HL-60 (cell line): ENCODE data around the gene FRG2B.
A peak's percentile ranks its signal among the peaks of the same experiment; 100 is the strongest.
"Not testable (repeated sequence)": the region's sequence is repeated elsewhere in the genome, so short reads cannot be mapped to it uniquely, and the experiment has no call there.

Source experiments
- DNase-seq, 2 experiments: peaks; one replicate each; pipeline ENCODE4 v3.0.0-alpha.2; 2010 to 2020; ENCODE audit warnings: low read depth in 1 of 2, low spot score in 1 of 2
- H3K27ac ChIP-seq: fragments of 250-450 bp; sonication (Bioruptor Pico); replicated peaks from 2 replicates; pipeline ENCODE4 v1.5.1; 2020; ENCODE audit warnings: mild to moderate bottlenecking, moderate library complexity
- H3K27me3 ChIP-seq: fragments of 250-450 bp; sonication (Bioruptor Pico); 2 replicates; pipeline ENCODE4 v1.5.1; 2021; ENCODE audit warnings: mild to moderate bottlenecking, moderate library complexity; ENCODE audit not compliant: insufficient read depth, poor library complexity, severe bottlenecking
- H3K4me3 ChIP-seq: replicated peaks from 2 replicates; pipeline ENCODE4 v1.5.1; 2011; ENCODE audit warnings: mild to moderate bottlenecking, control low read depth, low read length; ENCODE audit not compliant: insufficient read depth
- CTCF ChIP-seq: IDR thresholded peaks from one replicate; pipeline ENCODE4 v1.5.1; 2011; ENCODE audit warnings: low read length, control low read depth, inconsistent platforms; ENCODE audit not compliant: insufficient read depth
- GABPA ChIP-seq: IDR thresholded peaks from 2 replicates; pipeline ENCODE4 v1.6.1; 2012; ENCODE audit warnings: low read depth
- POLR2AphosphoS5 ChIP-seq: IDR thresholded peaks from 2 replicates; pipeline ENCODE4 v1.6.1; 2012; ENCODE audit warnings: low read depth
- SPI1 ChIP-seq: IDR thresholded peaks from 2 replicates; pipeline ENCODE4 v1.6.1; 2012; ENCODE audit warnings: low read depth, mild to moderate bottlenecking, borderline replicate concordance
- TF ChIP-seq, protein P1 (sequence below): IDR thresholded peaks from 2 replicates; pipeline ENCODE4 v1.6.1; 2012; ENCODE audit warnings: low read depth; ENCODE audit not compliant: insufficient replicate concordance

The FRG2B gene

GRCh38 chr10:133600657-133601056 is 25.9 kb downstream of the FRG2B start:
- no peak for DNase-seq
- no peak for TF ChIP-seq POLR2AphosphoS5
- no peak for TF ChIP-seq SPI1
- TF ChIP-seq GABPA = no peak
- TF ChIP-seq, protein P1, sequence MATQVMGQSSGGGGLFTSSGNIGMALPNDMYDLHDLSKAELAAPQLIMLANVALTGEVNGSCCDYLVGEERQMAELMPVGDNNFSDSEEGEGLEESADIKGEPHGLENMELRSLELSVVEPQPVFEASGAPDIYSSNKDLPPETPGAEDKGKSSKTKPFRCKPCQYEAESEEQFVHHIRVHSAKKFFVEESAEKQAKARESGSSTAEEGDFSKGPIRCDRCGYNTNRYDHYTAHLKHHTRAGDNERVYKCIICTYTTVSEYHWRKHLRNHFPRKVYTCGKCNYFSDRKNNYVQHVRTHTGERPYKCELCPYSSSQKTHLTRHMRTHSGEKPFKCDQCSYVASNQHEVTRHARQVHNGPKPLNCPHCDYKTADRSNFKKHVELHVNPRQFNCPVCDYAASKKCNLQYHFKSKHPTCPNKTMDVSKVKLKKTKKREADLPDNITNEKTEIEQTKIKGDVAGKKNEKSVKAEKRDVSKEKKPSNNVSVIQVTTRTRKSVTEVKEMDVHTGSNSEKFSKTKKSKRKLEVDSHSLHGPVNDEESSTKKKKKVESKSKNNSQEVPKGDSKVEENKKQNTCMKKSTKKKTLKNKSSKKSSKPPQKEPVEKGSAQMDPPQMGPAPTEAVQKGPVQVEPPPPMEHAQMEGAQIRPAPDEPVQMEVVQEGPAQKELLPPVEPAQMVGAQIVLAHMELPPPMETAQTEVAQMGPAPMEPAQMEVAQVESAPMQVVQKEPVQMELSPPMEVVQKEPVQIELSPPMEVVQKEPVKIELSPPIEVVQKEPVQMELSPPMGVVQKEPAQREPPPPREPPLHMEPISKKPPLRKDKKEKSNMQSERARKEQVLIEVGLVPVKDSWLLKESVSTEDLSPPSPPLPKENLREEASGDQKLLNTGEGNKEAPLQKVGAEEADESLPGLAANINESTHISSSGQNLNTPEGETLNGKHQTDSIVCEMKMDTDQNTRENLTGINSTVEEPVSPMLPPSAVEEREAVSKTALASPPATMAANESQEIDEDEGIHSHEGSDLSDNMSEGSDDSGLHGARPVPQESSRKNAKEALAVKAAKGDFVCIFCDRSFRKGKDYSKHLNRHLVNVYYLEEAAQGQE = no peak
- TF ChIP-seq CTCF = no peak
- Histone ChIP-seq H3K4me3 (no peak overlapping the region), H3K27me3 (no peaks in the 10 kb centered on the region), H3K27ac (0 out of 2 replicates have a peak overlapping the region, but pooled peaks have one; percentile 14)

DNA sequence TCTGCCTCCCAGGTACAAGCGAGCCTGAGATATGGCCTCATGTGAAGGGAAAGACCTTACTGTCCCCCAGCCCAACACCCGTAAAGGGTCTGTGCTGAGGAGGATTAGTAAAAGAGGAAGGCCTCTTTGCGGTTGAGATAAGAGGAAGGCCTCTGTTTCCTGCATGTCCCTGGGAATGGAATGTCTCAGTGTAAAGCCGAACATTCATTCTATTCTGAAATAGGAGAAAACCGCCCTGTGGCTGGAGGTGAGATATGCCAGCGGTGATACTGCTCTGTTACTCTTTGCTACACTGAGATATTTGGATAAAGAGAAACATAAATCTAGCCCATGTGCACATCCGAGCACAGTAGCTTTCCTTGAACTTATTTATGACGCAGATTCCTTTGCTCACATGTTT is 26.7 kb downstream of the FRG2B start:
- H3K4me3 ChIP-seq, H3K27me3 ChIP-seq: not testable (repeated sequence)
- peak overlapping the region; percentile 14; the same call in 1 of the 2 replicates for H3K27ac ChIP-seq
- peak in 1 of 2 experiments; percentile 78 for DNase-seq
- TF ChIP-seq SPI1 = peak; percentile 94

GRCh38 chr10:133592716-133593115 is 33.9 kb downstream of the FRG2B start:
- Histone ChIP-seq H3K4me3 (no peak overlapping the region), H3K27ac (no peak overlapping the region), H3K27me3 (no peaks in the 10 kb centered on the region)
- no peak for TF ChIP-seq CTCF
- TF ChIP-seq, protein P1 = no peak
- DNase-seq = no peak

DNA sequence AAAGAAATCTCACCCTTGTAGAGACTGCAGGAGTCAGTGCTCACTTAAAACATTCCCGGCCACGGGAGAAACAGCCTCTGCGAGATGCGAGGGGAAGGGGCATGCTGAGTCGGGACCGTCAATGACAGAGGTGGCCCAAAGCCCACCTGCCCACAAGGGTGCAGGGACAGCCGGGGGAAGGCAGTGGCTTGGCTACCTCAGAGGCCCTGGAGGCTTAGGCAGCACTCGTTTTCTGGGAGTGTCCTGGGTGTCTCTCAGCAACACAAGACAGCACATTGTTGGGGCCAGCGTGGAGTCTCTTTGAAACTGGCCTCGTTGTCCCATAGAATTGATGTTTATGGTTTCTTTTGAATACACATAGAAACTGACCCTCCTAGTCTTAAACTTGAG is 35.6 kb downstream of the FRG2B start:
- no peak for DNase-seq
- Histone ChIP-seq H3K27ac (no peak overlapping the region), H3K27me3 (no peaks in the 10 kb centered on the region), H3K4me3 (no peak overlapping the region)
- TF ChIP-seq SPI1 (no peak), POLR2AphosphoS5 (no peak), CTCF (no peak), GABPA (no peak)
- TF ChIP-seq, protein P1 = no peak
